ENCODE measurements around the gene RFX1.
"Not testable (repeated sequence)": the region's sequence is repeated elsewhere in the genome, so short reads cannot be mapped to it uniquely, and the experiment has no call there.

The RFX1 gene

DNA sequence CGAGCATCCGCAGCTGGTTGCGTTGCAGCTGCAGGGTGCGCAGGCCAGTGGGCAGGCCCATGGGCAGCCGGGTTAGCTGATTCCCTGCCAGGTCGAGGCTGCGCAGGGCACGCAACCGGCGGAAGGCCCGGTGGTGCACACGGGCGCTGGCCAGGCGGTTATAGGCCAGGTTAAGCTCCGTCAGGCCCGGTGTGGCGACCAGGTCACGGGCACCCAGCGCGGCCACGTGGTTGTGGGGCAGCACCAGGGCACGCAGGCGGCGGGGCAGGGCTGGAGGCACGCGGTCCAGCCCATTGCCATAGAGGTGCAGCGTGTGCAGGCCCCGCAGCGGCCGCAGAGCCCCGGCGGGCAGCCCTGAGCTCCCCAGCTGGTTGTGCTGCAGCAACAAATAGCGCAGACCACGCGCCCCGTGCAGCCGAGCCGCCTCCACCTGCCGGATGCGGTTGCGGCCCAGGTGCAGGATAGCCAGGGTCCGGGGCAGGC, 73.2 kb downstream of the RFX1 start:
- FAIRE-seq: no peak

DNA sequence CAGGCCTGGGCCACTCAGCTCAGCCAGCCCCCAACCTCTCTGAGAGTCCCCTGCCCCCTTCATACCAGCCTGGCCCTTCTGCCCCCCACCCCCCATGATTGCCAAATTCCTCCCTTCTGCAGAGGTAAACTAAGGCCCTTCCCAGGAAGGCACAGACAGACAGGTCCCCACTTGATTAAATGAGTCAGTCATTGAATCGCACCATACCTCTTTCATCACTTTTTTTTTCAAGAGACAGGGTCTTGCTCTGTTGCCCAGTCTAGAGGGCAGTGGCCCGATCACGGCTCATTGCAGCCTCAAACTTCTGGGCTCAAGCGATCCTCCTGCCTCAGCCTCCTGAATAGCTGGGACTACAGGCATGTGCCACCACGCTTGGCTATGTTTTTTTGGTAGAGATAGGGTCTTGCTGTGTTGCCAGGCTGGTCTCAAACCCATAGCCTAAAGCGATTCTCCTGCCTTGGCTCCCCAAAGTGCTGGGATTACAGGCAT, 73.9 kb downstream of the RFX1 start:
- no peak for FAIRE-seq

DNA sequence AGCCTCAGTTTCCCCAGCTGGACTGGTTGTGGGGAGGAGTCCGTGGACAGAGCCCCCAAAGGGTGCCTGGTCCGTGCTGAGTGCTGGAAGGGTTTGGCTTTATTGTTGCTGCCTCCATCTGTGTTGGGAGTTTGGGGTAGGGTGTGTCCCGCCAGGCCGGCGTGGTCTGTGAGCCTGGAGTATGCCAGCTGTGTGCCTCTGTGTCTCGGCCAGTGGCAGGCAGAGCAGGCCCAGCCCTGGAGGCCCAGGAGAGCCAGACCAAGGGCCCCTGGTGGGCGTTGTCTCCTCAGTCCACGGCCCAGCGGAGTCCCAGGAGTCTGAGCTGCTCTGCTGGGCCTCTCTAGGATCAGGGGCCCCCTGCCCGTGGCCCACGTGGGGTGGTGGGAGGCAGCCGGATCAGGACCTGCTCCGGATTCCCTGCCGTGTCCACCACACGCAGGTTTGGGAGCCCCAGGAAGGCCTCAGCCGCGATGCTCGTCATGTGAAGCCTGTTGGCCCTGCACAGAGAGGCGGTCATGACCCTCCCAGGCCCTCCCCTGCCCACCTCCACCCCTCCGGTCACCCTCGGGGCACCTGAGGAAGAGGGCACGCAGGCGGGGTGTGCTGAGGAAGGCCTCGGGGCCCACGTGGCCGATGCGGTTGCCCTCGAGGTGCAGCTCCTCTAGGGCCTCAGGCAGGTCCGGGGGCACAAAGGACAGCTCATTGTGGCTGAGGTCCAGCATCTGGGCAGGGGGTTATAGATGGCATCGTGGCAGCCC, 74.5 kb downstream of the RFX1 start:
- no peak for FAIRE-seq

DNA sequence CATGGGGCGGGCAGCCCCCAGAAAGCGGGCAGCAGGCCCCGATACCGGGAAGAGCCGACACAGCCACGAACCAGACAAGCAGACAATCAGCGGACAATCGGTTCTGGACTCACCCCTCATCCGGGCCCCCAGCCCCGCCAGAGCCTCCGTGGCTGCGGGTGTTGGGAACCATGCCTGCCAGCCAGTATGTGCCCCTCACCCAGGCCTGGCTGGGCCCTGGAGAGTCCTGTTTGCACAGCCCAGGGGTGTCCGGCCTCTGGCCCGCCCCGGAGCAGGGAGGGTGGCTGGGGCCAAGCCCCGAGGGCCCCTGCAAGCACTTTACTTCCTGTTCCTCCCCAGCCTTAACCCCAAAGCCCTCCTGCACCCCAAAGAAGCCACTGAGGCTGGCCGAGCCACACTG, 75.7 kb downstream of the RFX1 start:
- FAIRE-seq: no peak

DNA sequence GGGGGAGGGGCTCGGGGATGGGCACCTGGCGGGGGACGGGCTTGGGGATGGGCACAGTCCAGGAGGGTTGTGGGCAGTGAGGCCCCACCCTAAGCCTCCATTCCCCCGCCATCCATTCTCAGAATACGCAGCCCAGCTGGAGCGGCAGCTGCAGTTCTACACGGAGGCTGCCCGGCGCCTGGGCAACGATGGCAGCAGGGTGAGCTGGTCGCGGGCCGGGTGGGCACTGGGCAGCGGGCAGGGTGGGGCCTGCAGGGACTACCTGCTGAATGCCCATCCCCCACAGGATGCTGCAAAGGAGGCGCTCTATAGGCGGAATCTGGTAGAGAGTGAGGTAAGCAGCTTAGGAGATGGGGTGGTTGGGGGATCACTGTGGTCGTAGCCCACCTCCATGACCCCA, 76.2 kb downstream of the RFX1 start:
- no peak for FAIRE-seq

DNA sequence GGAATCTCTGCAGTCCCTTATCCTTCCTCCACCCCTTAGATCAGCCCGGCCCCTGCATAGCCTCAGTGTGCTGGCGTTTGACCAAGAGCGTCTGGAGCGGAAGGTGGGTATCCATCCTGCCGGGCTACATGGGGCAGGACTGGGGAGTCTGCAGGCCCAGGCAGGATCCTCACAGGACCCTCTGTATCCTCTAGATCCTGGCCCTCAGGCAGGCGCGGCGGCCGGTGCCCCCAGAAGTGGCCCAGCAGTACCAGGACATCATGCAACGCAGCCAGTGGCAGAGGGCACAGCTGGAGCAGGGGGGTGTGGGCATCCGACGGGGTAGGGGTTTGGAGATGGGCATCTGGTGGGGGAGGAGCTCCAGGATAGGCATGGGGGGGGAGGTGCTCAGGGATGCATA, 76.8 kb downstream of the RFX1 start:
- FAIRE-seq: no peak

DNA sequence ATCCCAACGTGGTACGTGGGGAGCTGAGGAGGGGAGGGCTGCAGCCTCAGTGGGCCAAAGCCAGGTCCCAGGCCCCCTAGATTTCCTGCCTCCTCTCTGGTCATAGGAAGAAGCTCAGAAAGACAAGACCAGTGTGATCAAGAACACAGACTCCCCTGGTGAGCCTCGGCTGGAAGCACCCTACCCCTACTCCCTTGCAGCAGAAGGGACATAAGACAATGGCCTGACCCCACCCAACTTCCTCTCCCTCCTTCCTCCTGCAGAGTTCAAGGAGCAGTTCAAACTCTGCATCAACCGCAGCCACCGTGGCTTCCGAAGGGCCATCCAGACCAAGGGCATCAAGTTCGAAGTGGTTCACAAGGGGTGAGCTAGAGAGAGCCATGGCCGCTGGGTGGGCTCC, 79.4 kb downstream of the RFX1 start:
- FAIRE-seq: no peak

DNA sequence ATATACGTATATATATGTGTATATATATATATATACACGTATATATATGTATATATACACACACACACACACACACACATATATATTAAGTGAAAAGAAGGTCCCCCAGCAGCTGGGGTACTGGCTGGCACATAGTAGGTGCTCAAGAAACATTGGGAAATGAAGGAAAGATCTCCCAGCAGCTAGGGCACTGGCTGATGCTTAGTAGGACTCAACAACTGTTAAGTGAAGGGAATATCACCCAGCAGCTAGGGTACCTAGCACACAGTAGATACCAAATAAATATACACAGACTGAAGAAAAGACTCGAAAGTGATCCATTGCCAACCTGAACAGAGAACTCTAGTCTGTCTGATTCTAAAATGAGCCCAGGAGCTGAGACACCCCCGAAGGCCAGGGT, 80.1 kb downstream of the RFX1 start:
- no peak for FAIRE-seq

DNA sequence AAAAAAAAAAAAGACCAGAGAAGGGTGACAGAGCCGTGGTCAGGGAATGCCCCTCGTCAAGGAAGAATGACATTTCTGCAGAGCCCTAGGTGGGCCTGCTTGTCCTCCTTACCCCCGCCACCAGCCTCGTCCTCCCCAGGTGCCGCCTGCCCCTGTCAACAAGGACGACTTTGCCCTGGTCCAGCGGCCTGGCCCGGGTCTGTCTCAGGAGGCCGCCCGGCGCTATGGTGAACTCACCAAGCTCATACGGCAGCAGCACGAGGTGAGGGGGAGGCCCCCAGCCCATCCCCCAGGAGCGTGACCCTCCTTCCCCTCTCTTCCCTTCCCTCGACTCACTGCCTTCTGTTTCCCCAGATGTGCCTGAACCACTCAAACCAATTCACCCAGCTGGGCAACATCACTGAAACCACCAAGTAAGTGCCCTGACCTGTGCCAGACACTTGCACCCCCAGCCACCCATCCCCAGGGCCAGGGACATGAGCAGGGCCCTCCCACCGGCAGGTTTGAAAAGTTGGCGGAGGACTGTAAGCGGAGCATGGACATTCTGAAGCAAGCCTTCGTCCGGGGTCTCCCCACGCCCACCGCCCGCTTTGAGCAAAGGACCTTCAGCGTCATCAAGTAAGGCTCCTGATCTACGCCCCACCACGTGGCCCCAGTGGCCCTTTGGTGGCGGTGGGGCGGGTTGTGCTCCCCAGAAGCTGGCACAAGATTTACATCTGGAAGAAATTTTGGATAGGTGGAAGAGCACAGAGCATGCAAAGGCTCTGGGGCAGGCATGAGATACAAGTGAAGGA, 82.7 kb downstream of the RFX1 start:
- FAIRE-seq: no peak

DNA sequence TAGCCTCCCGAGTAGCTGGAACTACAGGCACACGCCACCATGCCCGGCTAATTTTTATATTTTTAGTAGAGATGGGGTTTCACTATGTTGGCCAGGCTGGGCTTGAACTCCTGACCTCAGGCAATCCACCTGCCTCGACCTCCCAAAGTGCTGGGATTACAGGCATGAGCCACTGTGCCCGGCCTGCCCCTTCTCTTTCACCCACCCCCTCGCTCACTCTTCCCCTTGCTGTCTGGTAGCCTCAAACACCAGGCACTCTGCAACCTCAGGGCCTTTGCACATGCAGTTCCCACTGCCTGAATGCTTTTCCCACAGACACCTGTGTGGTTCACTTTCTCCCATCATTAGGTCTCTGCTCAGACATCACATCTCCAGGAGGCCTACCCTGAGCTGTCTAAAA, 84.0 kb downstream of the RFX1 start:
- not testable (repeated sequence) for FAIRE-seq

DNA sequence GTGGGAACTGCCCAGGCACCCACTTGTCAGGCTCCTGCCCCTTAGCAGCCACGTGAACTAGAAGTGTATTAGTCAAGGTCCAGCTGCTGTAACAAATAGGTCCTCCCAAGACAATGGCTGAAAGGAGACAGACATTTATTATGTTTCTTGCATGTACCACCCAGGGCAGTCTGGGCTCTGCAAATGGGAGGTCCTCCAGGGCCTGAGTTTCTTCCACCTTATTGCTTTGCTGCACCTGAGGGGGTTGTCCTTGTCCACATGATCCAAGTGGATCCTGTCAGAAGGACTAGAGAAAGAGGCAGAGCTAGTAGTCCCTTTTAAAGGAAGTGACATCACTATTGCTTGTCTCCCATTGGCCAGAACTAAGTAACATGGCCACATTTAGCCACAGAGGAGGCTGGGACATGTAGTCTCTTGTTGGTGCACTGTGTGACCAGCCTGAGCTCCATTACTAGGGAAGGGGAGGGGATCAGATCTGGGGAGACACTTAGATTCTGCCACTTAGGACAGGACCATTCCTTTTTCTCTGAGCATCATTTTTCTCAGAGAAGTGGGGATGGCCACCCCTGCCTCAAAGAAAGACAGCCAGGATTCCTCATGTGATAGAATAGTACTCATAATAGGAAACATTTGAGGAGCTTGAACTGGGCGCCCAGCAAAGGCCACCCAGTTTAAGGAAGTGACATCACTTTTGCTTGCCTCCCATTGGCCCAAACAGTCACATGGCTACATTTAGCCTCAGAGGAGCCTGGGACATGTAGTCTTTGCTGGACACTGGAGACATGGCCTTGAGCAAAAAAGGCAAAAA, 85.0 kb downstream of the RFX1 start:
- FAIRE-seq: peak; percentile 41

DNA sequence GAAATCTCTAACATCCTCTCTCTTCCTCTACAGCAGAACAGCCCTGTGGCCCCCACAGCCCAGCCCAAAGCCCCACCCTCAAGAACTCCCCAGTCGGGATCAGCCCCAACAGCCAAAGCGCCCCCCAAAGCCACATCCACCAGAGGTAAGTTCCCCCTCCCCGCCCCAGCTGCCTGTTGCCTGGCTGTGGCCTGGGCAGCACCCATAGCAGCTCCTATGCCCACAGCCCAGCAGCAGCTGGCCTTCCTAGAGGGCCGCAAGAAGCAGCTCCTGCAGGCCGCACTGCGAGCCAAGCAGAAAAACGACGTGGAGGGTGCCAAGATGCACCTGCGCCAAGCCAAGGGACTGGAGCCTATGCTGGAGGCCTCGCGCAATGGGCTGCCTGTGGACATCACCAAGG, 85.6 kb downstream of the RFX1 start:
- no peak for FAIRE-seq

DNA sequence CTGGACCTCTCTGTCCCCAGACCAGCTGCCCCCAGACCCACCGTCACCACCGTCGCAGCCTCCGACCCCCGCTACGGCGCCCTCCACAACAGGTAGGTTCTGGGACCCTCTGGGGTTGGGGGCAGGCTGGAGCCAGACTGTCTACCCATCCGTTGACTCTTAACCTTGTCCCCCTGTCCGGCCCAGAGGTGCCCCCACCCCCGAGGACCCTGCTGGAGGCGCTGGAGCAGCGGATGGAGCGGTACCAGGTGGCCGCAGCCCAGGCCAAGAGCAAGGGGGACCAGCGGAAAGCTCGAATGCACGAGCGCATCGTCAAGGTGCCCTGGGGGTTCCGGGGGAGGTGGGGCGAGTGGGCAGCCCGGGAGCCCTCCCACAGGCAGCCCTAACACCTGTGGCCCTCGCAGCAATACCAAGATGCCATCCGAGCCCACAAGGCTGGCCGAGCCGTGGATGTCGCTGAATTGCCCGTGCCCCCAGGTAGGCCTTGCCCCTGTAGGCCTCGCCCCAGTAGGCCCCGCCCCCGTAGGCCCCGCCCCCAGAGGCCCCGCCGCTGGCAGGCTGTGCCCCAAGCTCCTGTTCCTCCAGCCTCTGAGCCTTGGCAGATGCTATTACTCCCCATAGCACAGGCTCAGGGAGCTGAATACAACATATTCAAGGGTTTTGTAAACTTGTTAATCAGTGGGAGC, 87.3 kb downstream of the RFX1 start:
- no peak for FAIRE-seq

DNA sequence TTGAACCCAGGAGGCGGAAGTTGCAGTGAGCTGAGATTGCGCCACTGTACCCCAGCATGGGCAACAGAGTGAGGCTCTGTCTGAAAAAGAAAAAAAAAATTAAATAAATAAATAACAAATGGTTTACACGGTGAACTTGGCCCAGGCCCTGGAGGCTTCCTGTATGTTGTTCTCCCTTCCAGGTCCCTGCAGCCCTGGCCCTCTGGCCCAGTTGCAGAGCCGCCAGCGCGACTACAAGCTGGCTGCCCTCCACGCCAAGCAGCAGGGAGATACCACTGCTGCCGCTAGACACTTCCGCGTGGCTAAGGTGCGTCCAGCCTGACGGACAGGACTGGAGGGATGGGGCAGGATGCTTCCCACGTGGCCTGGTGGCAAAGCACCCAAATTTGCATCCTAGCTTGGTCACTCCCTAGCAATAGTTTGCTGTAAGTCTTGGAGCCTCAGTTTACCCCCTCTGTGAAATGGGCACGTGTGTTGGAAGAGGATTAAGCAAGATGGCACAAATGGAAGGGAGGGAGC, 88.2 kb downstream of the RFX1 start:
- FAIRE-seq: no peak

DNA sequence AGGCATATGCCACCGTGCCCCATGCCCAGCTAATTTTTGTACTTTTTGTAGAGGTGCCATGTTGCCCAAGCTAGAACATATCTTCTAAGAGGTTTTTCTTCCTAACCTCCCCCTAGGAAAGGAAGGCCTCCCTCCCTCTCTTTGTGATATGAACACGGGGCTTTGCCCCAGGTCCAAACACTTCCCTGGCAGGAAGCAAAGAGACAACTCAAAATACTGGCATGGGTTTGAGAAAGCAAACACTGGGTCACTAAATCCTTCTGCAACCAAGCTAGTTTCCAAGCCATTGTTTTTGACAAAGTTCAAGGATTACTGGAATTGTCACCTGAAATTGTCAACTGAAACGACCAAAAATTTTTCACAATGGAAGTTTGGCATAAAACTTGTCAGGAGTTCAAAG, 91.3 kb downstream of the RFX1 start:
- no peak for FAIRE-seq

DNA sequence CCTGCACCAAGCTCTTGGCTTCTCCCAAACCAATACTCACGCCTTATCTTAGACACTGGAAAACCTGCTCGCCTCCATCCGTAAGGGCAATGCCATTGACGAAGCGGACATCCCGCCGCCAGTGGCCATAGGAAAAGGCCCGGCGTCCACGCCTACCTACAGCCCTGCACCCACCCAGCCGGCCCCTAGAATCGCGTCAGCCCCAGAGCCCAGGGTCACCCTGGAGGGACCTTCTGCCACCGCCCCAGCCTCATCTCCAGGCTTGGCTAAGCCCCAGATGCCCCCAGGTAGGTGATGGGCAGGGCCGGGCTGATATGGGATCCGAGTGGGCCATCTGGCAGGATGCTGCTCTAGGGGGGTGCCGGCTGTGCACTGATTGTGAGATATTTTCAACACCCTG, 92.8 kb downstream of the RFX1 start:
- no peak for FAIRE-seq
